ENCODE data around the gene HSD17B8.

DNA sequence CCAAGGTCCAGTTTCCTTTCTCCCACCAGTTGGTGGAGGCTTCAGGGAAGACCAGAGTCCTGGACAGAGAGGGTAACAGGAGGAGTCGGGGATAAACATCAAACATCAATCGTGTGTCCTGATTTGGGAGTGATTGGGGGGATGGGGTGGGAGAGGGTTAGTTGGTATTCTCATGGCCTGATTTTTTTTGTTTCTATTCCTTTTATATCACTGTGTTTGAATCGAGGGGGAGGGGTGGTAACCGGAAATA lies 365 bp upstream of the HSD17B8 start:
- TF ChIP-seq, protein P1, sequence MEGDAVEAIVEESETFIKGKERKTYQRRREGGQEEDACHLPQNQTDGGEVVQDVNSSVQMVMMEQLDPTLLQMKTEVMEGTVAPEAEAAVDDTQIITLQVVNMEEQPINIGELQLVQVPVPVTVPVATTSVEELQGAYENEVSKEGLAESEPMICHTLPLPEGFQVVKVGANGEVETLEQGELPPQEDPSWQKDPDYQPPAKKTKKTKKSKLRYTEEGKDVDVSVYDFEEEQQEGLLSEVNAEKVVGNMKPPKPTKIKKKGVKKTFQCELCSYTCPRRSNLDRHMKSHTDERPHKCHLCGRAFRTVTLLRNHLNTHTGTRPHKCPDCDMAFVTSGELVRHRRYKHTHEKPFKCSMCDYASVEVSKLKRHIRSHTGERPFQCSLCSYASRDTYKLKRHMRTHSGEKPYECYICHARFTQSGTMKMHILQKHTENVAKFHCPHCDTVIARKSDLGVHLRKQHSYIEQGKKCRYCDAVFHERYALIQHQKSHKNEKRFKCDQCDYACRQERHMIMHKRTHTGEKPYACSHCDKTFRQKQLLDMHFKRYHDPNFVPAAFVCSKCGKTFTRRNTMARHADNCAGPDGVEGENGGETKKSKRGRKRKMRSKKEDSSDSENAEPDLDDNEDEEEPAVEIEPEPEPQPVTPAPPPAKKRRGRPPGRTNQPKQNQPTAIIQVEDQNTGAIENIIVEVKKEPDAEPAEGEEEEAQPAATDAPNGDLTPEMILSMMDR (IDR thresholded peaks at IDR 0.05 in 4 of 5, conservative IDR thresholded peaks at IDR 0.05 in 1 of 5) = no peak
- no peak for TF ChIP-seq POLR2A (IDR thresholded peaks at IDR 0.05)

Measured in gastrocnemius medialis (tissue), 4 donors.